ENCODE measurements around the gene SPAG5. TPM values are rescaled to one million over a fixed set of nuclear protein-coding genes. Genes with fewer than 3 reads are reported as not detected.

Gene SPAG5
- total and polyA plus RNA-seq, 9 donors, result 16.1 to 42.0 (median 30.9) TPM

DNA sequence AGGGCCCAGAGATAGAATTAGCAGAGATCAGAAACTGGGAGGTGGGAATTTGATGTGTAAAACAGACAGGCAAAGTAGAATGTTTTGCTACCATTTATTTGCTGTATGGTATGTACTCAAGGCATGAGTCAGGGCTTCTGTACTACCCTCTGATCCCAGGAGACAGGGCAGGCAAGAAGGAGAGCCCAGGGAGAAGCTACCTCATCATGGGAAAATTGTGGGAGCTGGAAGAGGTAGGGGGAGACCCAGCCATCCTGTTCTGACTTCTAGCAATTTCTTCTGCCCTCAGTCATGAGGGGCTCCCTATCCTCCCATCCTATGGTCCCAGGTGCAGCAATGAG, 25.8 kb downstream of the SPAG5 start:
- peaks cover 19% of the 10 kb centered on the region for H3K4me1 ChIP-seq (ENCODE audit: control insufficient read depth, insufficient read depth, low read length)
- no peak overlapping the region for H3K4me3 ChIP-seq (ENCODE audit: low read length)
- peaks cover 6% of the 10 kb centered on the region for H3K36me3 ChIP-seq (ENCODE audit: control insufficient read depth, insufficient read depth, low read length)
- no peaks in the 10 kb centered on the region for H3K9me3 ChIP-seq (replicated peaks; ENCODE audit: control insufficient read depth, low read depth, low read length)
- H3K27ac ChIP-seq (ENCODE audit: low read length), result no peak overlapping the region
- H3K27me3 ChIP-seq (ENCODE audit: control insufficient read depth, insufficient read depth, low read length), result no peaks in the 10 kb centered on the region
- no peak for DNase-seq

DNA sequence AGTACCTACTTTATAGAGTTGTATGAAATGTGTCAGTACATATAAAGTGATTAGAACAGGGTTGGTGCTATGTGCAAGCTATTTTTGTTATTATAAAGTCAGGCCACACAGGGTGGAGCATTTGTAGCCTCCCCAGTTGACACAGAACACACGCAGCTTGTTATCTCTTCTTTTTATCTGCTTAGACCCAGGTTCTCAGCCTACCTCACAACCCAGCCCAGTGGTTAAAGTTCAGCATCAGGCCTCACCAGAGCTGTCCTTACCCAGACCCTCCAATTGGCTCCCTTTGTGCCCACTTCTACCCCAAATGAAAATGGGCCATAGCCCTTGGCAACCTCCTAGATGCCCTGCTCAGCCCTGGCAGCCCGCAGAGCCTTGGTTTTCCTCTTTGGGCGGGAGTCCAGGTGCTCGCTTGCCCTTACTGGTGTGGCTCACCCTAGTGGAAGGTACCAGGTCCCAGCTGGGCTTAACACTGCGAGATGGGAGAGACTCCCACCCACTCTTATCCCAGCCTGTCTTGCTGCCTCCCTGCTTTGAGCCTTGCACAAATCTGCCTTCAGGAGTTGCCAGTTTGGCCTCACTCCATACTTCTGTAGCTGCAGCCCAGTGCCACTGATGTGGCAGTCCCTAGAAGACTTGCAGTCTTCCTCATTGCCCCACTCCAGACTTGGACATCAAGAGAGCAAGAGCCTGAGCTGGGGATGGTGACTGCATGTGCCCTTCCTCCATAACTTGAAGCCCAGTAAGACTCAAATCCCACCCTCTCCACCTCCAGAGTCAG, 26.4 kb downstream of the SPAG5 start:
- H3K36me3 ChIP-seq (ENCODE audit: control insufficient read depth, insufficient read depth, low read length), result peaks cover under 1% of the 10 kb centered on the region
- H3K9me3 ChIP-seq (replicated peaks; ENCODE audit: control insufficient read depth, low read depth, low read length), result no peaks in the 10 kb centered on the region
- no peak overlapping the region for H3K27ac ChIP-seq (ENCODE audit: low read length)
- DNase-seq, result no peak
- WGBS (ENCODE audit: insufficient coverage), result 79% methylated on average over 5 of the region's 5 CpGs
- no peaks in the 10 kb centered on the region for H3K27me3 ChIP-seq (ENCODE audit: control insufficient read depth, insufficient read depth, low read length)
- peaks cover 19% of the 10 kb centered on the region for H3K4me1 ChIP-seq (ENCODE audit: control insufficient read depth, insufficient read depth, low read length)
- H3K4me3 ChIP-seq (ENCODE audit: low read length), result no peak overlapping the region

DNA sequence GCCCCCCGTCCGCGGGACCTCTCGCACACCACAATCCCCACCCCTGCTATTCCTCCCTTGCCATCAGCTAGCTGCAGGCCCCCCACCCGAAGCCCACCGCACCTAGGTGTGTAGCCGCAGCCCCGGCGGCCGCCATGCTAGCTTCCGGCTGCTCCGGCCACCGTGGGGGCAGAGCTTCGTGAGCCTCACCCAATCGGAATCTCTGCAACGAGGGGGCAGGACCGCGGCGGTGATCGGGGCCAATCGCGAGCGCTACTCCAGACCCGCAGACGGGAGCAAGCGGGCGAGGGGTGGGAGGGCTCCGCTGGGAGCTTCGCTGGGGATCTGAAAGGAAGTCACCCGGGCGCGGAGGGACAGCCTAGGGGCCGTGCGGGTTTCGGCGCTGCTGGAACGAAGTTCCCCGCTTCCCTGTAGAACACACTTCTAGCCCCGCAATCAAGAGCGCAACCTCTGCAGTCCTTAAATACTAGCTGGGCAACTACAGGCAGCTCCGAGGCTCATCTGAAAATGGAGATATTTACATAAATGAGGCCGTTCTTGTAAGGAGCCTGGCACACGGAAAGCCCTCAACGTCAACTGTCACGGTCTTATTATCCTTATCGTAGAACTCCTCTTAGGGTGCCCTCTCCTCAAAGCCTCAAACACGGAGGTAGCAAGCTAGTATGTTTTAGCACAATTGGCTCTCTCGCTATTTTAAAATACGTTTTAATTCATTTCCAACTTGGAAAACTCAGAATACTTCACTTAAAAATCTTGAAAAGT, 27.3 kb downstream of the SPAG5 start, which contains the start of gene PIGS:
TSS of gene PIGS (minus strand) at position 164 of the 762 bp plus-strand sequence. CDS start at position 136, 28 bp downstream.
- 0% methylated on average over 37 of the region's 49 CpGs for WGBS (ENCODE audit: insufficient coverage)
- peak within 1 kb of the TSS; percentile 67 for H3K27ac ChIP-seq (ENCODE audit: low read length)
- peaks cover 13% of the 10 kb centered on the region for H3K4me1 ChIP-seq (ENCODE audit: control insufficient read depth, insufficient read depth, low read length)
- H3K27me3 ChIP-seq (ENCODE audit: control insufficient read depth, insufficient read depth, low read length), result no peaks in the 10 kb centered on the region
- H3K36me3 ChIP-seq (ENCODE audit: control insufficient read depth, insufficient read depth, low read length), result no peaks in the 10 kb centered on the region
- peak within 1 kb of the TSS; percentile 97 for H3K4me3 ChIP-seq (ENCODE audit: low read length)
- DNase-seq, result peak; percentile 96
- H3K9me3 ChIP-seq (replicated peaks; ENCODE audit: control insufficient read depth, low read depth, low read length), result no peaks in the 10 kb centered on the region

DNA sequence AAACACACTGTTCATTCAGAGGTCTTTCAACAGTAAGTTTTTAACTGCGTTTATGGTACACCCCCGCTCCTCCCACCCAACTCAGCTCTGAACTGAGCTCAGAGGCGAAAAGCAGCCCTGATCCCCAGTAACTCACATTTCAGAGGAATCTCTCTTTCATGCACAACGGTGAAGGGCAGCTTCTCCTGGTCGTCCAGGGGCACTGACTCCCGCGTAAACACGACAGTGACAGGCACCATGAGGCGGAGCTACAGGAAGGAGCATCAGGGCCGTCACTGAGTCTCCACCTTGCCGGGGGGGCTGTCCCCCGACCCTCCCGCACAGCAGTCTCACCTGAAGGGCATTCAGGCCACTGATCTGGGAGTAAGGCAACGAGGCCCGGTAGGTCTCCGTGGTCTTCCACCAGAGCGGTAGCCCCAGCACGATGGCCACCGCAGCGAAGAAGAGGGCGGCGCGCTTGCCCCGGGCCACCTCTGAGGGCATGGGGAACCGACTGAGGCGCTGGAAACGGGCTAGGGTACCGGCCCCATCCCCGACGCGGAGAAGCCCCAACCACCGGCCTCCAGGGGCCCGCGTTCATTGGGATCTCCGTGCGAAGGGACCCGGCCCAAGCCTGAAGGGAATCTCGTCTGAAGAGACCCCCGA, 28.0 kb downstream of the SPAG5 start:
- under 1% methylated on average over 38 of the region's 39 CpGs for WGBS (ENCODE audit: insufficient coverage)
- Histone ChIP-seq H3K27ac (ENCODE audit: low read length) (peak overlapping the region; percentile 67), H3K9me3 (replicated peaks; ENCODE audit: control insufficient read depth, low read depth, low read length) (no peaks in the 10 kb centered on the region), H3K27me3 (ENCODE audit: control insufficient read depth, insufficient read depth, low read length) (no peaks in the 10 kb centered on the region), H3K36me3 (ENCODE audit: control insufficient read depth, insufficient read depth, low read length) (no peaks in the 10 kb centered on the region), H3K4me3 (ENCODE audit: low read length) (peak overlapping the region; percentile 97), H3K4me1 (ENCODE audit: control insufficient read depth, insufficient read depth, low read length) (peaks cover 13% of the 10 kb centered on the region)
- DNase-seq, result no peak

DNA sequence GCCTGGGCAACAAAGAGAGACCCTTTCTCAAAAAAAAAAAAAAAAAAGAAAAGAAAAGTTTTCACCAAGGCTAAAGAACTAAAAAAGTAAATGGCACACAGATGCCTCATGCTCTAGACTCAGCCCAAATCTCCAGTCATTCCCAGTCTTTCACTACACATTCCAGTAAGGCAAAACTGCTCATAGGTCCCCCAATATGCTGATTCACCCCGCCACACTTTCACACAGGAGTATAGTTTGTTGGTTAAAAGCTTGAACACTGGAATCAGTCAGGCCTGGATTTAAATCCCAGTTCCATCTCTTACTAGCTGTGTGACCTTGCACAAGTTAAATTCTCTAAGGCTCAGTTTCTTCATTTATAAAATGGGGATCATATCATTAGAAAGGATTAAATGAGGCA, 29.4 kb downstream of the SPAG5 start:
- H3K9me3 ChIP-seq (replicated peaks; ENCODE audit: control insufficient read depth, low read depth, low read length), result no peaks in the 10 kb centered on the region
- no peak overlapping the region for H3K4me3 ChIP-seq (ENCODE audit: low read length)
- no CpG with 5 or more reads among the region's 1 CpG for WGBS (ENCODE audit: insufficient coverage)
- no peaks in the 10 kb centered on the region for H3K27me3 ChIP-seq (ENCODE audit: control insufficient read depth, insufficient read depth, low read length)
- H3K36me3 ChIP-seq (ENCODE audit: control insufficient read depth, insufficient read depth, low read length), result no peaks in the 10 kb centered on the region
- DNase-seq, result no peak
- H3K27ac ChIP-seq (ENCODE audit: low read length), result no peak overlapping the region
- H3K4me1 ChIP-seq (ENCODE audit: control insufficient read depth, insufficient read depth, low read length), result peaks cover 13% of the 10 kb centered on the region

DNA sequence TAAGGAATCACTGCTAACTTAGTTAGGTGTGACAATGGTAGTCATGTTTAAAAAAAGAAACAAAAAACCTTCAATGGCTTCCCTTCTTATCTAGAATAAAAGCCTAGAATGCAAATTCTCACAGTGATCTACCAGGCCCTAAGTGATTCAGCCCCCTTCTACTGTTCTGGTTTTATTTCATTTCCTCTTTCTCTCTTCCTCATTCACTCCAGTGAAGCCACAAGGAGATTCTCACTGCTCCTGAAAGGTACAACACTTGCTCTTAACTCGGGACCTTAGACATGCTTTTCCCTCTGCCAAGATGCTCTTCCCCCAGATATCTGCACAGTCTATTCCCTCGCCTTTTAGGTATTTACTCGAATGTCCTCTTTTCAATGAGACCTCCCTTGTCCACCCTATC, 31.2 kb downstream of the SPAG5 start:
- no peak overlapping the region for H3K4me3 ChIP-seq (ENCODE audit: low read length)
- no peak for DNase-seq
- peaks cover 11% of the 10 kb centered on the region for H3K36me3 ChIP-seq (ENCODE audit: control insufficient read depth, insufficient read depth, low read length)
- peaks cover 19% of the 10 kb centered on the region for H3K4me1 ChIP-seq (ENCODE audit: control insufficient read depth, insufficient read depth, low read length)
- no peak overlapping the region for H3K27ac ChIP-seq (ENCODE audit: low read length)
- 87% methylated on average over 3 of the region's 3 CpGs for WGBS (ENCODE audit: insufficient coverage)
- no peaks in the 10 kb centered on the region for H3K27me3 ChIP-seq (ENCODE audit: control insufficient read depth, insufficient read depth, low read length)
- no peaks in the 10 kb centered on the region for H3K9me3 ChIP-seq (replicated peaks; ENCODE audit: control insufficient read depth, low read depth, low read length)

DNA sequence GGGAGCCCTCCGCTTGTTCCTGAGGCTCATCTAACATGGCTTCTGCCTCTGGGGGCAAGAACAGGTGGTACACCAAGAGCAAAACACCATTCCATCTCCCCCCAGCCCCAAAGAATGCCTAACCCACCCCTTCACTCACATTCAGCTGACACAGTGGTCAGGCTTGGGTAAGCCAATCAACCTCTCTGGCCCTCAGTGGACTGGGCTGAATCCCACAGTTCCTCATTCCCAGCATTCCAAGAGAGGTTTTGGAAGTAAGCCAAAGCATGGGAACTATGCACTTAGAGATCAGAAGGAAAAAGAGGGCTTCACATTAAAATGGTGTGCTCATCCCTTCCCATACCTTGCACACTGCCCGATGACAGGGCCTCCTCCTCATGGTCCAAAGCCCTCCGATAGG, 35.4 kb downstream of the SPAG5 start:
- WGBS (ENCODE audit: insufficient coverage), result no CpG with 5 or more reads among the region's 3 CpGs
- no peak for DNase-seq
- no peaks in the 10 kb centered on the region for H3K9me3 ChIP-seq (replicated peaks; ENCODE audit: control insufficient read depth, low read depth, low read length)
- no peak overlapping the region for H3K4me3 ChIP-seq (ENCODE audit: low read length)
- no peak overlapping the region for H3K27ac ChIP-seq (ENCODE audit: low read length)
- H3K27me3 ChIP-seq (ENCODE audit: control insufficient read depth, insufficient read depth, low read length), result no peaks in the 10 kb centered on the region
- peaks cover 22% of the 10 kb centered on the region for H3K36me3 ChIP-seq (ENCODE audit: control insufficient read depth, insufficient read depth, low read length)
- peaks cover 7% of the 10 kb centered on the region for H3K4me1 ChIP-seq (ENCODE audit: control insufficient read depth, insufficient read depth, low read length)

DNA sequence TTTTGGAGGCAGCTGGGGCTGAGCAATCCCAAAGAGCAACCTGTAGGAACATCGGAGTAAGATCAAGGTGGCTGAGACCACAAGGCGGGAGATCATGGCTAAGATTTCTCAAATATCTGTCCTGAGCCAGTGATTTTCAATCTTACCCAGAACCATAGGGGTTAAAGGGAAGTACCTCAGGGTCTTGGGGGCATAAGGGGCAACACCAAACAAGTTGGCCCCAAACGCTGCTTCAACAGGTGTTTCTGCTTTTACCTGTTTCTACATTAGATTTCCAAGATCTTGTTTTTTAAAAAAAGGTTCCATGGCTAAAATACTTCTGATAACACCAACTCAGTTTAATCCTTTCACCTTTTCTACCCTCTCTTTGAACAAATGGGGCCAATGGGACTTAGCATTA, 43.8 kb downstream of the SPAG5 start:
- Histone ChIP-seq H3K4me1 (ENCODE audit: control insufficient read depth, insufficient read depth, low read length) (peaks cover 11% of the 10 kb centered on the region), H3K27ac (ENCODE audit: low read length) (no peak overlapping the region), H3K27me3 (ENCODE audit: control insufficient read depth, insufficient read depth, low read length) (no peaks in the 10 kb centered on the region), H3K4me3 (ENCODE audit: low read length) (no peak overlapping the region), H3K36me3 (ENCODE audit: control insufficient read depth, insufficient read depth, low read length) (peaks cover 50% of the 10 kb centered on the region), H3K9me3 (replicated peaks; ENCODE audit: control insufficient read depth, low read depth, low read length) (no peaks in the 10 kb centered on the region)
- no peak for DNase-seq
- WGBS (ENCODE audit: insufficient coverage), result 86% methylated on average over 1 of the region's 3 CpGs

DNA sequence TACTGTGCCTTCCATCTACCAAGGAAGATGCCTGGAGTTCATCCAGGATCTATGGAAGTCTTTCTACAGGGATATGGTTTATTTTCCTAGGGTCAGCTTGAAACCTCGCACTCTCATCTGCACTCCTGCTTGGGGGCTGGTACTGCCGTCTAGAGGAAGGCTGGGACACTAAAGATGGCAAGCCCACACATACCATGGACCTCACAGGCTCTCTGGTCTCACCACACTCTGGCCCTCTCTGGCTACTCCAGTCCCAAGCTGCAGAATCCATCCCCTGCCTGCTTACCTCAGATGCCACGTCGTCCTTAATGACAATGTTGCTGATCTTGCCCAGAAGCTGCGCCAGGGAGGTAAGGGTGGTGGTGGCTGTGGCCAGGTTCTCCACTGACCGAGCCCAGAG, 44.3 kb downstream of the SPAG5 start:
- no peak overlapping the region for H3K27ac ChIP-seq (ENCODE audit: low read length)
- no peaks in the 10 kb centered on the region for H3K9me3 ChIP-seq (replicated peaks; ENCODE audit: control insufficient read depth, low read depth, low read length)
- H3K4me1 ChIP-seq (ENCODE audit: control insufficient read depth, insufficient read depth, low read length), result peaks cover 11% of the 10 kb centered on the region
- H3K4me3 ChIP-seq (ENCODE audit: low read length), result no peak overlapping the region
- 78% methylated on average over 3 of the region's 6 CpGs for WGBS (ENCODE audit: insufficient coverage)
- no peaks in the 10 kb centered on the region for H3K27me3 ChIP-seq (ENCODE audit: control insufficient read depth, insufficient read depth, low read length)
- no peak for DNase-seq
- H3K36me3 ChIP-seq (ENCODE audit: control insufficient read depth, insufficient read depth, low read length), result peaks cover 46% of the 10 kb centered on the region

DNA sequence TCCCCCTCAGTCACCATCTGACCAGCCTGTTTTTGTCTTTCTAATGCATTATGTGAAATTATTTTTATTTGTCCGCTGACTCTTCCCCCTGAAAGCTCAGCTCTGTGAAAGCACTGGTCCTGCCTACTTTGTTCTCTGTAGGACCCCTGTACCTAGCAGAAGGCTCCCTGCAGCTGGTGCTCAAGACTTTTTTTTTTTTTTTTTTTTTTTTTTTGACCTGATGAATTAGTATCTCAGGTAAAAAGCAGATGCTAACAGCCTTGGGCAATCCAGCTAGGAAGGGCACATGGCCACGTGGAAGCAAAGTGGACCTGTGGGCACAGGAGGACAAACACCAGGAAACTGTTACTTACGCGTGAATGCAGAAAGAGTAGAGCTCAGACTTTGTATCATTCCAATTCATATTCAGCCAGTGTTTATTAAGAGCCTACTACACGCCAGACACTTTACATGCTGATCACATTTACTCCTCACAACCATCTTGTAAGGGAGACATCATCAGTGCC, 45.8 kb downstream of the SPAG5 start:
- H3K4me3 ChIP-seq (ENCODE audit: low read length), result peak overlapping the region; percentile 27
- no peak for DNase-seq
- no peaks in the 10 kb centered on the region for H3K9me3 ChIP-seq (replicated peaks; ENCODE audit: control insufficient read depth, low read depth, low read length)
- peaks cover 43% of the 10 kb centered on the region for H3K36me3 ChIP-seq (ENCODE audit: control insufficient read depth, insufficient read depth, low read length)
- 100% methylated on average over 1 of the region's 5 CpGs for WGBS (ENCODE audit: insufficient coverage)
- no peaks in the 10 kb centered on the region for H3K27me3 ChIP-seq (ENCODE audit: control insufficient read depth, insufficient read depth, low read length)
- peaks cover 14% of the 10 kb centered on the region for H3K4me1 ChIP-seq (ENCODE audit: control insufficient read depth, insufficient read depth, low read length)
- no peak overlapping the region for H3K27ac ChIP-seq (ENCODE audit: low read length)

Data from muscle of leg (tissue), 11 donors.